ENCODE data around the gene ABCA8.

The ABCA8 gene

GRCh38 chr17:68860941-68861340, 94.3 kb downstream of the ABCA8 start:
- TF ChIP-seq EZH2phosphoT487 (conservative IDR thresholded peaks at IDR 0.05; ENCODE audit: low read length) (no peak), CTCF (IDR thresholded peaks at IDR 0.05; ENCODE audit: insufficient read depth, low read length, poor library complexity, severe bottlenecking) (no peak)
- Histone ChIP-seq H3K4me2 (ENCODE audit: low read depth, low read length, poor library complexity, severe bottlenecking) (no peak overlapping the region), H3K36me3 (ENCODE audit: low read length) (no peaks in the 10 kb centered on the region), H3K9ac (ENCODE audit: low read length) (no peak overlapping the region), H3K4me3 (ENCODE audit: insufficient read depth, low read length, poor library complexity, severe bottlenecking) (no peak overlapping the region), H4K20me1 (ENCODE audit: low read depth, low read length) (no peaks in the 10 kb centered on the region), H3K9me2 (replicated peaks; ENCODE audit: insufficient read depth, low read length) (no peaks in the 10 kb centered on the region), H3F3A (ENCODE audit: insufficient read depth) (no peaks in the 10 kb centered on the region), H3K27me3 (ENCODE audit: low read length) (no peaks in the 10 kb centered on the region), H2AFZ (ENCODE audit: low read depth, low read length, severe bottlenecking) (no peak overlapping the region), H3K9me3 (ENCODE audit: insufficient read depth, low read length) (no peaks in the 10 kb centered on the region), H3K79me2 (ENCODE audit: insufficient read depth, low read length) (no peaks in the 10 kb centered on the region), H3K27ac (ENCODE audit: low read depth, low read length) (no peak overlapping the region)

GRCh38 chr17:68854452-68854851, 100.7 kb downstream of the ABCA8 start:
- Histone ChIP-seq H3K9ac (ENCODE audit: low read length) (no peak overlapping the region), H3K79me2 (ENCODE audit: insufficient read depth, low read length) (no peaks in the 10 kb centered on the region), H3K27ac (ENCODE audit: low read depth, low read length) (no peak overlapping the region), H3F3A (ENCODE audit: insufficient read depth) (no peaks in the 10 kb centered on the region), H2AFZ (ENCODE audit: low read depth, low read length, severe bottlenecking) (no peak overlapping the region), H3K36me3 (ENCODE audit: low read length) (no peaks in the 10 kb centered on the region), H3K4me2 (ENCODE audit: low read depth, low read length, poor library complexity, severe bottlenecking) (no peak overlapping the region), H3K9me2 (replicated peaks; ENCODE audit: insufficient read depth, low read length) (no peaks in the 10 kb centered on the region), H3K27me3 (ENCODE audit: low read length) (no peaks in the 10 kb centered on the region), H4K20me1 (ENCODE audit: low read depth, low read length) (no peaks in the 10 kb centered on the region), H3K4me3 (ENCODE audit: insufficient read depth, low read length, poor library complexity, severe bottlenecking) (no peak overlapping the region), H3K9me3 (ENCODE audit: insufficient read depth, low read length) (no peaks in the 10 kb centered on the region)
- no peak for TF ChIP-seq CTCF (IDR thresholded peaks at IDR 0.05; ENCODE audit: insufficient read depth, low read length, poor library complexity, severe bottlenecking)
- no peak for TF ChIP-seq EZH2phosphoT487 (conservative IDR thresholded peaks at IDR 0.05; ENCODE audit: low read length)

GRCh38 chr17:68853439-68853838, 101.8 kb downstream of the ABCA8 start:
- H3K4me2 ChIP-seq (ENCODE audit: low read depth, low read length, poor library complexity, severe bottlenecking), result no peak overlapping the region
- H3K27me3 ChIP-seq (ENCODE audit: low read length), result no peaks in the 10 kb centered on the region
- H2AFZ ChIP-seq (ENCODE audit: low read depth, low read length, severe bottlenecking), result no peak overlapping the region
- no peaks in the 10 kb centered on the region for H3F3A ChIP-seq (ENCODE audit: insufficient read depth)
- TF ChIP-seq CTCF (IDR thresholded peaks at IDR 0.05; ENCODE audit: insufficient read depth, low read length, poor library complexity, severe bottlenecking) (no peak), EZH2phosphoT487 (conservative IDR thresholded peaks at IDR 0.05; ENCODE audit: low read length) (no peak)
- no peaks in the 10 kb centered on the region for H3K36me3 ChIP-seq (ENCODE audit: low read length)
- H3K9me2 ChIP-seq (replicated peaks; ENCODE audit: insufficient read depth, low read length), result no peaks in the 10 kb centered on the region
- no peak overlapping the region for H3K4me3 ChIP-seq (ENCODE audit: insufficient read depth, low read length, poor library complexity, severe bottlenecking)
- no peaks in the 10 kb centered on the region for H3K9me3 ChIP-seq (ENCODE audit: insufficient read depth, low read length)
- no peak overlapping the region for H3K27ac ChIP-seq (ENCODE audit: low read depth, low read length)
- no peak overlapping the region for H3K9ac ChIP-seq (ENCODE audit: low read length)
- no peaks in the 10 kb centered on the region for H4K20me1 ChIP-seq (ENCODE audit: low read depth, low read length)
- no peaks in the 10 kb centered on the region for H3K79me2 ChIP-seq (ENCODE audit: insufficient read depth, low read length)

All from SU-DHL-6 (cell line).